Activated T-cell treated with anti-CD3 and anti-CD28 coated beads, Interleukin-2, amount 50 U/mL, for 1 hour (primary cell): ENCODE measurements around the gene PLXDC2.

Experiments
- DNase-seq: peaks from one replicate; pipeline ENCODE4 v3.0.0-alpha.2; 2020

Gene PLXDC2

DNA sequence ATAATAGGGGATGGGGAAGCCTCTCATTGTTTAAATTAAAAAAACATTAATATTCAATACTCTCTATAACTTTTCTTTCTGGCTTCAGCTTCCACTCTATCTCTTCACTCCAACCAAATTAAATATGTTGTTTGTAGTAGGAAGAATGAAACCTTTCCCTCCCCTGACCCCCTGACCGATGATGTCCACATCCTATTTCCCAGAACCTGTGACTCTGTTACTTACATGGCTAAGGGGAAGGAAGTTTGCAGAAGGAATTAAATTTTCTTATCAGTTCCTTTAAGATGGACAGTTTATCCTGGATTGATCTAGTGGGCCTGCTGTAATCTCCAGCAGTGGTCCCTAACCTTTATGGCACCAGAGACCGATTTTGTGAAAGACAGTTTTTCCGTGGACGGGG, 130.0 kb downstream of the PLXDC2 start:
- no peak for DNase-seq

DNA sequence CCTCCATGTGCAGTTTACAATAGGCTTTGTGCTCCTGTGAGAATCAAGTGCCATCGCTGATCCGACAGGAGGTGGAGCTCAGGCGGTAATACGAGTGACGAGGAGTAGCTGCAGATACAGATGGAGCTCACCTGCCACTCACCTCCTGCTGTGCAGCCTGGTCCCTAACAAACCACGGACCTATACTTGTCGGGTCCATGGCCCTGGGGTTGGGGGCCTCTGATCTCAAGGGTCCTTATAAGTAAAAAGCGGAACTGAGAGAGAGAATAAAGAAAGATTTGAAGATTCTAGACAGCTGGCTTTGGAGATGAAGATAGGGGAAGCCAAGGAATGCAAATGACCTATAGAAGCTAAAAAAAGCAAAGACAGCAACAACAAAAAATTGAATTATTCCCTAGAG, 130.6 kb downstream of the PLXDC2 start:
- DNase-seq = no peak

DNA sequence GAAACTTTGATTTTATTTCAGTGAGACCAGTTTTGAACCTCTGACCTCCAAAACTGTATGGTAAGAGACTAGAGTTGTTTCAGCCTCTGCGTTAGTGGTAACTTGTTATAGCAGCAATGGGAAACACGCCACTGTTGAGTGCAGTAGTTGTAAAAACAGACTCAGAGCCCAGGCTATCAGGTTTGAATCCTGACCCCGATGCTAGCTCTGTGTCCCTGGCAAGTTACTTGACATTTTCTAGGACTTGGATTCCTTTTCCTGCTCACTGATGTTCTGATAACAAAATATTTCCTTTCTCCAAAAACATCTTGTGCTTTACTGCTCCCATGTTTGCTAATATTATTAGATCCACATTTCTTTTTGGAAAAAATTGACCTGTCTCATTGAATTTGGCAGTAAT, 131.0 kb downstream of the PLXDC2 start:
- DNase-seq = no peak

DNA sequence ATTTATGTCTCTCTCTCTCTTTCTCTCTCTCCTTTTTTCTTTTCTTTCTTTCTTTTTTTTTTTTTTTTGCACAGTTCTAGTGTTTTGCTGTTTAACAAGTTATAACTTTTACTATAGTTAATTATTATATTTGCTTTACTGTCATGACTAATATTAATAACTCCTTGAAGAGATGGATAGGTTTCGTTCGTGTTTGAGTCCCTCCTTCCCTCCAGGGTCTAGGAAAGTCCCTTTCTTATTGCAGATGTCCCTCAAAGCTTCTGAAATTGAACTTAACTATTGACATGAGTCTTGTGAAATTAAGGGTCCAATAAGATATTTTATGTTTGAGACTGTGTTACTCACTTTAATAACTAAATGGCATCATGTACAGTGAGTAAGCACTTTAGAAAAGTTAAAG, 131.4 kb downstream of the PLXDC2 start:
- no peak for DNase-seq

DNA sequence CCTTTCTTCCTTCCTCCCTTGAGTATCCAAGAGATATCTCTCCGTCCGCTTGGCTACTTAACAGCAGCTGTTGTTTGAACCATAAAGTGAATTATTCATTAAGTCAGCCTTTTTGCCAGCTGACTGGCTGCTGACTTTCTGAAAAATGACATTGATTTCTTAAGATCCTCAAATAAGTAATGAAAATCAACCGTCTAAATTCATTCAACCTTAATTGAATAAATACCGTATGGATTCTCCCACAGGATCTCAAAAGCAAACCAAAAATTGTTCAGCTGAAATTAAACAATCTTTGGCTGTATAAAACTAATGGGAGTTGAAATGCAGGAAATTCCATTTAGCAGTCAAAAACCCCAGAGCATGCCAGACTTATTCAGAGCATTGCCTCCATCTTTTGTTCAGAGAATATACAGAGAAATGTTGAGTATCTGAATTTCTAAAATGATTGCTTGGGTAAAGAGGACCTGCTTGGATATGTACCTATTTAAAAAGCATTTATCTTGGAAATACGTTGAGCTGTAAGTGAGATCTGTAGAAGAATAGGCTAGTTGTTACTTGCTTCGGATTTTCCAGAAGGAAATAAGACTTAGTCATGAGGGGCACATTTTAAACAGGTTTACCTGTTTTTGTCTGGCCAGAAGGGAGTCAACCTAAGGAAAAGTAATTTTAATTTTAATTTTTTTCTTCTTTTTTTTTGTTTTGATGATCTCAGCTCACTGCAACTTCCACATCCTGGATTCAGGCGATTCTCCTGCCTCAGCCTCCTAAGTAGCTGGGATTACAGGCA, 136.2 kb downstream of the PLXDC2 start:
- DNase-seq = no peak

- no peak for DNase-seq
These were observed 138.4 kb downstream of the PLXDC2 start for GRCh38 chr10:19954601-19955000.

DNA sequence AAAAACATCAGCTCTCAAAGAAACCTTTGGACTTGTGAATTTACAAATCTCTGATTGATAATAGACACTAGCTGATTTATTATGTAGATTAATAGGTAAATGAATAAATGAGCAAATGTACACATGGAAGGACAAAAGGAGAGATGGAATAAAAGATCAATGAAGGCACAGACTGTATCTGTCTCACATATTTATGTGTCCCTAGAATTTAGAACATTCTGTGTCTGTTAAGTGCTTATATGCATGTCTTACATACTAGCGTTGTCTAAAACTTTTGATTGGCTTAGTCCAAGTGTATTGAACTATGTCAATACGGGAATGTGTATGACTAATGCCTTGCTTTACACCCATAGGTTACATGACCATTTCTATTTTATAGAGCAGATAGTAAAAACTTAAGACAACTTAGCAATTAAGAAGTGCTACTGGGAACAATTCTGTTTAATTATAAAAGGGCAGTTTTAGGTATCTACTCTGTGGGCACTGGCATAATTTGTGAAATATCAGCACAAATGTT, 140.3 kb downstream of the PLXDC2 start:
- no peak for DNase-seq

- DNase-seq = no peak
These were observed 142.6 kb downstream of the PLXDC2 start for GRCh38 chr10:19958787-19959186.

DNA sequence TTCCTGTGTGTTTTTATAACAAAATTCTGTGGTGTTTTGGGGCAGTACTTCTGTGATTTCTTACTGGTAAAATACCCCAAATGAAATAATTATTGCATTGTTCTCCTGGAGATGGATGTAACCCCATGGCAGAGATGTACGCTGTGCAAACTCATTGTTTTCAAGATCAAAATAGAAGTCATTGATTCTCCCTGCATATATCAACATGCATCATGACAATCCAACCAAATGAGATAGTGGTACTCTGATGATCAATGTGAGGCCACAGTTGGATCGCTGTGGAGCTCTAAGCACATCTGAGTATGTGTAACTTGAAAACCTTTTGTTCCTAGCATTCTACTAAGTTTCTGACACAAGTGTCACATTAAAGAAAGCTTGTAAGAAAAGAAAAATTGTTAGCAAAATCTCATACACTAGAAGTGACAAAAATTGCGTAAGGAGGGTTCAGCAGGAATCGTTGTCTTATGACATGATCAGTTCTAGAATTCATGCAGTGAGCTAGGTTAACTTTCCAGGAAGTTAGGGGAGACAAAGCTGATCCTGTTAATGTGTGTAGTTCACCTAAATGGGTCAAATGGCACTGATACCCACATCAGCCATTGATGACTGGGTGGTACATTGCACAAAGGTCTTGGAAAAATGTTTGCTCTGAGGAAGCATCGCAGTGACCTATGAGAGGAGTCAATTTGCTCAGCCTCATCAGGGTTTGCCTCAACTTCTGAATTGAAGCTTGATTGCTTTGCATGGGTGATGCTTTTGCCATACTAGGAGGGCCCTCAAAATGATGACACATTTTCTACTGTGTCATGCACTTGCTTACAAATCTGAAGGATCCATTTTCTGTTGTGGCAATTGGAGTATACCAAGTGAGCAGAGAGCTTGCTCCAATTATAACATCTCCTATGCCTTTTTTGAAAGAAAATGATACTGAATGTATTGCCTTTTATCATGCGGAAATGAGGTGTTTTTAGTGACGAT, 145.1 kb downstream of the PLXDC2 start:
- DNase-seq = no peak

- DNase-seq = no peak
These were observed 148.4 kb downstream of the PLXDC2 start for GRCh38 chr10:19964625-19965024.

DNA sequence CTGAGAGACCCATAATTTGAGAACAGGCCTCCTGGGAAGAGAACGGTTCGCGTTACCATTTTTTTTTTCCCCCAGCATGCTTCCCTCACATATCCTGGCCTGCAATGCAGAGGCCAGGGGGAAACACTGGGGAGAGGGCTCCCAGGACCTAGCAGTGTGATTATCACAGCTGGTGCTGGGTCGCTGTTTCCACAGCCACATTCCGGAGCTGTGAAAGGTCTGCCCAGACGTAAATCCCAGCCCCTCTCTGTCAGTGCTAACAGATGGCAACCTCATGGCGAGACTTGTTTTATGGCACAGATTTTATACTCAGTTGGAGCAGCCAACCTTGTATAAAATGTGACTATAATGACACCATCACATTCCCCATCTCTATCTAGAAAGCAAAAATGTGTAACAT, 150.5 kb downstream of the PLXDC2 start:
- DNase-seq = no peak

- no peak for DNase-seq
These were observed 151.7 kb downstream of the PLXDC2 start for GRCh38 chr10:19967981-19968380.

- no peak for DNase-seq
These were observed 152.5 kb downstream of the PLXDC2 start for GRCh38 chr10:19968745-19969144.

DNA sequence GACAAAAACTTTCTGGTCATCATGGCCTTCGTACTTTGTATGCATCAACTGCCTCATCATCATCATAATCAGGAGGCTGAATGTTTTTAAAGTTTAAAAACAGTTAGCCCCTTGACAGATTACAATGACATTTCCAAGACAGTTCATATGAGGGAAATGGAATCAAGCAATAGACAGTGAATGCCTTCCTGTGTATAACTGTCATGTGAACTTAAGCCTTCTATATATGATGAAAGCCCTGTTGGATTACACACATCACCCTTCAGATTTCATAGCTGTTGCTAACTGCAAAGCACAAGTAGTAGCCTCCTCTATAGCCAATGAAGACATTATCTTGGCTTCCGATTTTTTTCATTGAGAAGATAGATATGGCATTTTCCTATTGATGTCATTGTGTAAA, 154.0 kb downstream of the PLXDC2 start:
- no peak for DNase-seq

DNA sequence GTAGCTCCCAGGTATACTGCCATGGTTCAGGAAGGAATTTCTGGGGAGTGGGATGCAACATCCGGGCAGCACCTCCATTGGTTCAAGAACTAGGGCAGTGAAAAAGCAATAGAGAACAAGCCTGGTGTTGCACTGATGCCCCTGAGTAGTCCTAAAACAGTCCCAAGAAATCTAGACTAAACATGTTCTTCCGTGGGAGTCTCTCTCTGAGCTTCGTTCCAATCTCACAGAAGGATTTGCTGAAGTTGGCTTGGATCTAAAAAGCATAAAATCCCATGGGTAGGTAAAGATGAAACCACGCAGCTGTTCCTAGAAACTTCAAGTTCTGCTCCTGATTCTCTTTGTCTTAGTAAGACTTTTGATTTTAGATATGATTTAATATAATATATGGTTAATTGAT, 154.5 kb downstream of the PLXDC2 start:
- DNase-seq = no peak

- no peak for DNase-seq
These were observed 155.3 kb downstream of the PLXDC2 start for GRCh38 chr10:19971343-19972052.

GRCh38 chr10:19974138-19974537, 157.9 kb downstream of the PLXDC2 start:
- no peak for DNase-seq

DNA sequence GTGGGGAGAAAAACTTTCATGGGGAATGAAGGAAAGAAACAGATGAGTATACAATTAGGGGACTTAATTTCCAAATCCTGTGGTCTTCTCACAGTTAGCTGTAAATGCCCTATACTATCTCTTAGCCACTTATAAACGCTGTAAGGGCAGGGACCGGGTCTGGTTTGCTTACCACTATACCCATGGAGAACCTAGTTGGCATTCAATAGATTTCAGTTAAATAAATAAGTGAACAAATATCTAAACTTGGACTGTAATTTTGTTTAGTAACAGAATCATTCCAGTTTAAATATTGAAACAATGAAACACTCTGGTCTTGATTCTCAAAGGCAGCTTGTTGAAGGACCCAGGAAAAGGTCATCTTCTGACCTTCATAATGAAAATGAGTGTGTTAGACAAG, 158.3 kb downstream of the PLXDC2 start:
- DNase-seq = no peak

GRCh38 chr10:19977097-19977521, 160.9 kb downstream of the PLXDC2 start:
- no peak for DNase-seq

DNA sequence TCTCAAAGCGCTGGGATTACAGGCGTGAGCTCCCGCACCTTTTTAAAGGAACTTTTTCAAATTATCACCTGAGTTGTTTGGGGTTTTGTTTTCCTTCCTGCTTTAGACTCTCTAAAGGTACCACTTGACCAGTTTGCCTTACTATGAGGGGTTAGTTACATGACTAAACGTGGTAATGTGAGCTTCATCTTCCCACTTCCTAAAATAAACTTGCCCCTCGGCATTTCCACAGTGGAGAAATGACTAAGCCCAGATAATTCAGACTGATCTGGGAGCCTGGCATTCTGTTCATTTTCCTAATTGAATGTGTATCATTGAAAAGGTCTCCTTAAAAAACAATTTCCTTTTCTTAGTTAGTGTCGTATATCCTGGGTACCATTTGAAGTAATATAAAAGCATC, 163.4 kb downstream of the PLXDC2 start:
- DNase-seq = no peak

- DNase-seq = no peak
These were observed 167.8 kb downstream of the PLXDC2 start for GRCh38 chr10:19983880-19984565.

DNA sequence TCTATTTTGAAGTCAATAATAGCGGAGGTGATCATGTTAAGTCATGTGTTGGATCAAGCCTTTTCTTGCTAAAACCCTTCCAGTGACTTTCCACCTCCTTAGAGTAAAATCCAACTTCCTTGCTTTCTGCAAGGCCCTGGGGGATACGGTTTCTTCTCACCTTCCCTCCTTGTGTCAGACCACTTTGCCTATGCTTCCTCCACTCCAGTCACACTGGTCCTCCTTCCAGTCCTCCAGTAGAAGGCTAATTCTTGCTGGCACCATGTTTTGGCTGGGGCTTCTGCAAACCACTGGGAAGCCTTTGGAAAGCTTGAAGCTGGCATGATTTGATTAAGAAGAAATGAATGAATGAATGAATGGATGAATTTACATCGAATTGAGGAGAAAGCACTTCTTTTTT, 169.5 kb downstream of the PLXDC2 start:
- no peak for DNase-seq

GRCh38 chr10:19986591-19986990, 170.4 kb downstream of the PLXDC2 start:
- no peak for DNase-seq
